Fibroblast of mammary gland (primary cell): Measurements from ENCODE around the gene RYR1.

Experiments used
- DNase-seq: peaks from one replicate; pipeline ENCODE4 v3.0.0-alpha.2; 2010; ENCODE audit warnings: low read depth
- H3K4me3 ChIP-seq: 2 replicates; pipeline ENCODE4 v1.5.1; 2011; ENCODE audit warnings: low read depth, mild to moderate bottlenecking, low read length, moderate library complexity; ENCODE audit not compliant: control insufficient read depth
- CTCF ChIP-seq: conservative IDR thresholded peaks from 2 replicates; pipeline ENCODE4 v1.5.1; 2011; ENCODE audit warnings: low read depth, low read length, inconsistent platforms; ENCODE audit not compliant: control insufficient read depth, insufficient read depth

Gene RYR1

GRCh38 chr19:38386971-38387549, 46.4 kb upstream of the RYR1 start:
- no peak for TF ChIP-seq CTCF
- H3K4me3 ChIP-seq, result peak overlapping the region; percentile 85
- DNase-seq, result peak; percentile 23

- TF ChIP-seq CTCF, result no peak
- peak; percentile 94 for DNase-seq
- H3K4me3 ChIP-seq, result peak within 1 kb of the TSS; percentile 85
Measured at GRCh38 chr19:38387550-38388348, 45.7 kb upstream of the RYR1 start, which contains the start of gene GGN. Gene GGN, minus strand, starts transcription at chr19:38388034. Its CDS starts 773 bp downstream, at chr19:38387261.

- H3K4me3 ChIP-seq, result peak within 1 kb of the TSS; percentile 85
- no peak for TF ChIP-seq CTCF
- DNase-seq, result no peak
Measured at GRCh38 chr19:38388349-38389100, 45.0 kb upstream of the RYR1 start, which contains the start of gene SPRED3. Gene SPRED3, plus strand, starts transcription at chr19:38388697. Its CDS starts 1,606 bp downstream, at chr19:38390303.

- H3K4me3 ChIP-seq, result peak overlapping the region; percentile 85
- peak; percentile 81 for DNase-seq
- TF ChIP-seq CTCF, result no peak
Measured at GRCh38 chr19:38389101-38389925, 44.2 kb upstream of the RYR1 start.

GRCh38 chr19:38389957-38390924, 43.2 kb upstream of the RYR1 start:
- H3K4me3 ChIP-seq, result peak overlapping the region; percentile 85
- no peak for TF ChIP-seq CTCF
- no peak for DNase-seq
